Lung (tissue), 12 donors: Measurements from ENCODE around the gene NPAT. TPM values are rescaled to one million over a fixed set of nuclear protein-coding genes. Genes with fewer than 3 reads are reported as not detected.
"Not testable (repeated sequence)": the region's sequence is repeated elsewhere in the genome, so short reads cannot be mapped to it uniquely, and the experiment has no call there.

ENCODE experiments used
- ATAC-seq: fragments of 200-7000 bp; cut with Tn5 transposase; one replicate; pipeline ENCODE4 v1.9.1; 2020; ENCODE audit warnings: moderate number of reproducible peaks; ENCODE audit not compliant: insufficient read depth, low FRiP score
- DNase-seq, 3 donors: peaks; one replicate each; pipeline ENCODE4 v3.0.0-alpha.2; 2013 to 2017
- H3K27ac ChIP-seq, 2 donors: one replicate each; pipeline ENCODE4 v1.5.1; 2013; ENCODE audit warnings: mild to moderate bottlenecking in 2 of 2, moderate library complexity in 2 of 2, control low read depth in 1 of 2, inconsistent platforms in 1 of 2, low read depth in 1 of 2, low read length in 1 of 2
- H3K27me3 ChIP-seq, 3 donors: one replicate each; pipeline ENCODE4 v1.5.1; 2013; ENCODE audit warnings: low read length in 2 of 3; ENCODE audit not compliant: control insufficient read depth in 3 of 3, insufficient read depth in 3 of 3
- H3K36me3 ChIP-seq, 4 donors: one replicate each; pipeline ENCODE4 v1.5.1; 2013; ENCODE audit warnings: low read length in 4 of 4, mild to moderate bottlenecking in 1 of 4, moderate library complexity in 1 of 4; ENCODE audit not compliant: control insufficient read depth in 4 of 4, insufficient read depth in 4 of 4
- H3K4me1 ChIP-seq, 5 donors: one replicate each; pipeline ENCODE4 v1.5.1; 2013; ENCODE audit warnings: low read length in 5 of 5, mild to moderate bottlenecking in 2 of 5, moderate library complexity in 1 of 5; ENCODE audit not compliant: control insufficient read depth in 5 of 5, insufficient read depth in 5 of 5
- H3K4me3 ChIP-seq: one replicate; pipeline ENCODE4 v1.5.1; 2013; ENCODE audit warnings: mild to moderate bottlenecking, control low read depth, moderate library complexity
- H3K9ac ChIP-seq, 2 donors: one replicate each; pipeline ENCODE4 v1.5.1; 2013; ENCODE audit warnings: low read length in 2 of 2, control low read depth in 1 of 2; ENCODE audit not compliant: insufficient read depth in 1 of 2
- H3K9me3 ChIP-seq, 4 donors: one replicate each; pipeline ENCODE4 v1.5.1; 2013; ENCODE audit warnings: low read length in 3 of 4, mild to moderate bottlenecking in 1 of 4, moderate library complexity in 1 of 4; ENCODE audit not compliant: control insufficient read depth in 4 of 4, insufficient read depth in 3 of 4
- WGBS, 2 donors: extraction: QIAGEN DNeasy Blood & Tissue Kit; methylation state at CpG; one replicate each; pipeline ENCODE4 v1.1.7; 2013; 5-methylcytosine and 5-hydroxymethylcytosine counted together
- polyA plus RNA-seq, 2 donors: library from polyadenylated mRNA; stranded (reverse); fragments of 200-250 nt; gene quantifications; one replicate each; pipeline ENCODE4 v1.2.1, GENCODE V29; 2013
- total RNA-seq, 2 donors: library from RNA; depleted of rRNA in 1 of 2; stranded (reverse); fragments of >200 nt in 1 of 2; gene quantifications; one replicate each; pipeline ENCODE4 v1.2.1, GENCODE V29; 2014 to 2021
- TF ChIP-seq, protein P1 (sequence below): IDR thresholded peaks from 2 replicates; pipeline ENCODE4 v1.5.1; 2012; ENCODE audit warnings: mild to moderate bottlenecking; ENCODE audit errors: control extremely low read depth, extremely low read depth
- donor health status: control.
- donor health status: control.
- donor health status: Bipolar disorder and iron deficiency.
- donor health status: healthy.
- donor health status: DM: yes; HTN: yes; CAD: no.

Gene NPAT
- total and polyA plus RNA-seq, 4 donors, result 2.4 to 26.2 (median 7.5) TPM

DNA sequence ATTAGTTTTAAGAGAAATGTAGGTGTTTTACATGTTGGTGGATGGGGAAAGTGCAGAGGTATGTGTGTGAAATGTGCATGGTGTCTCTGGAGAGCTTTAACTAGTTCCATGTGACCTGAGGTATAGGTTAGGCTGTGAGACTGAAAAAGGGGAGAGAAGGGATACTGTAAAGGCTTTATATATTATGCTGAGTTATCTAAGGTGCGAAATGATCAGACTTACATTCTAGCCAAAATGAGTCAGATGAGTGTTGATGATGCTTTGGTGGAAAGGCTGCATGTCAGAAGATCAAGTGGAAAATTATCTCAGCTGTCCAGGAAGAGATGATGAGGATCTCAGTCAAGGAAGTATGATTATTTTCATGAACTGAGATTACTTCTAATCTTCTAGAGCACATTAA, 85.2 kb downstream of the NPAT start:
- Histone ChIP-seq H3K27ac (no peak overlapping the region), H3K4me3 (no peak overlapping the region), H3K36me3 (peaks cover 8 to 20% (median 14%) of the 10 kb centered on the region in 4 donors), H3K27me3 (no peaks in the 10 kb centered on the region), H3K9me3 (no peaks in the 10 kb centered on the region), H3K9ac (no peak overlapping the region), H3K4me1 (peaks cover 0 to 3% (median 0%) of the 10 kb centered on the region in 5 donors)
- no peak for ATAC-seq
- no peak for DNase-seq
- TF ChIP-seq, protein P1, sequence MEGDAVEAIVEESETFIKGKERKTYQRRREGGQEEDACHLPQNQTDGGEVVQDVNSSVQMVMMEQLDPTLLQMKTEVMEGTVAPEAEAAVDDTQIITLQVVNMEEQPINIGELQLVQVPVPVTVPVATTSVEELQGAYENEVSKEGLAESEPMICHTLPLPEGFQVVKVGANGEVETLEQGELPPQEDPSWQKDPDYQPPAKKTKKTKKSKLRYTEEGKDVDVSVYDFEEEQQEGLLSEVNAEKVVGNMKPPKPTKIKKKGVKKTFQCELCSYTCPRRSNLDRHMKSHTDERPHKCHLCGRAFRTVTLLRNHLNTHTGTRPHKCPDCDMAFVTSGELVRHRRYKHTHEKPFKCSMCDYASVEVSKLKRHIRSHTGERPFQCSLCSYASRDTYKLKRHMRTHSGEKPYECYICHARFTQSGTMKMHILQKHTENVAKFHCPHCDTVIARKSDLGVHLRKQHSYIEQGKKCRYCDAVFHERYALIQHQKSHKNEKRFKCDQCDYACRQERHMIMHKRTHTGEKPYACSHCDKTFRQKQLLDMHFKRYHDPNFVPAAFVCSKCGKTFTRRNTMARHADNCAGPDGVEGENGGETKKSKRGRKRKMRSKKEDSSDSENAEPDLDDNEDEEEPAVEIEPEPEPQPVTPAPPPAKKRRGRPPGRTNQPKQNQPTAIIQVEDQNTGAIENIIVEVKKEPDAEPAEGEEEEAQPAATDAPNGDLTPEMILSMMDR, result no peak
- 91 to 100% methylated on average over 1 of the region's 1 CpG for WGBS, 2 donors

DNA sequence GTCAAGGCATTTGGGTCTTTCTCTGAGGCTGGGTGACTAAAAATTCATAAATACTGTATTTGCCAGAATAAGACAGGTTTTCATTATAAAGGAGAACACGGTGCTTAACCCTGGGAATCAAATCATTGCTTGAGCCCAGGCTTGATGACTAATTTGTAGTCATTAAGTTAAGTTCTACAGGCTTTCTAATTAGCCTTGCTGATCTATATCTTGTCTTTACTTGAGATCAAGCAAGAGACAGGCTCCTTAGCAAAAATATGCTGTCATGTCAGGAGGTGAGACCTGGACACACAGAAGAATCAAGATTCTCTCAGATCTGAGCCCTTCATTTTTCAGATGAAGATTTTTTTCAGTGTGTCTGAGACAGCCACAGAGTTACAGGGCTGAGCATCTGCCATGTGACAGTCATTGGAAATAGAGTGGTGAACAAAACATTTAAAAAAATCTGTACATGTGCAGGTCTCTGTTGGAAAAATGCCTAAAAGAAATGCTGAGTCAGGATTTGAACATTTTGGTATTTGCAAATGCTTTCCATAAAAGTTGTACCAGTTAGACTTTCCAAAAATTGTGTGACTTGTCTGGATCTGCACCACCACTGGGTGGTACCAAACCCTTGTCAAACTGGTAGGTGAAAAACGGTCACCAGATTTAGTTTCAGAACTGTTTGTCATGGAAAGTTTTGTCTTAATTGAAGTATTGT, 86.4 kb downstream of the NPAT start:
- Histone ChIP-seq H3K9ac (no peak overlapping the region), H3K9me3 (no peaks in the 10 kb centered on the region), H3K27me3 (no peaks in the 10 kb centered on the region), H3K36me3 (peaks cover 6 to 20% (median 15%) of the 10 kb centered on the region in 4 donors), H3K27ac (no peak overlapping the region), H3K4me3 (no peak overlapping the region), H3K4me1 (peaks cover 0 to 6% (median 0%) of the 10 kb centered on the region in 5 donors)
- ATAC-seq (no peak), DNase-seq (no peak)
- TF ChIP-seq, protein P1, result no peak
- 73 to 88% methylated on average over 2 of the region's 2 CpGs for WGBS, 2 donors

DNA sequence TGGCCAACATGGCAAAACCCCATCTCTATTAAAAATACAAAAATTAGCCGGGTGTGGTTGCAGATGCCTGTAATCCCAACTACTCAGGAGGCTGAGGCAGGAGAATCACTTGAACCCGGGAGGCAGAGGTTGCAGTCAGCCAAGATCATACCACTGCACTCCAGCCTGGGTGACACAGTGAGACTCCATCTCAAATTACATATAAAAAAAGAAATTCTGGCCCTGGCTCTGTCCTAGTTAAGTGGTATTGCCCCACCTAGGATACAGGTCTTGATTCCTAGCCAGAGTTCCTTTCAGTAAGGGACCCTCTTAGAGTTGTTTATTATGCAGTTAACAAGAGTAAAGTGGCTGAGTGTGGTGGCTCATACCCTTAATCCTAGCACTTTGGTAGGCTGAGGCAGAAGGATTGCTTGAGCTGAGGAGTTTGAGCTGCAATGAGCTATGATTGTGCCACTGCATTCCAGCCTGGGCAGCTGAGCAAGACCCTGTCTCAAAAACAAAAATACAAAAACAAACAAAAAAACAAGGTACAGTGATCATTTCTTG, 89.4 kb downstream of the NPAT start:
- not testable (repeated sequence) for H3K4me3 ChIP-seq, ATAC-seq, DNase-seq, H3K4me1 ChIP-seq, H3K9ac ChIP-seq, H3K9me3 ChIP-seq, H3K27me3 ChIP-seq, H3K27ac ChIP-seq
- WGBS, 2 donors, result 88 to 97% methylated on average over 2 of the region's 2 CpGs
- H3K36me3 ChIP-seq, result peaks cover 4 to 10% (median 6%) of the 10 kb centered on the region in 4 donors

DNA sequence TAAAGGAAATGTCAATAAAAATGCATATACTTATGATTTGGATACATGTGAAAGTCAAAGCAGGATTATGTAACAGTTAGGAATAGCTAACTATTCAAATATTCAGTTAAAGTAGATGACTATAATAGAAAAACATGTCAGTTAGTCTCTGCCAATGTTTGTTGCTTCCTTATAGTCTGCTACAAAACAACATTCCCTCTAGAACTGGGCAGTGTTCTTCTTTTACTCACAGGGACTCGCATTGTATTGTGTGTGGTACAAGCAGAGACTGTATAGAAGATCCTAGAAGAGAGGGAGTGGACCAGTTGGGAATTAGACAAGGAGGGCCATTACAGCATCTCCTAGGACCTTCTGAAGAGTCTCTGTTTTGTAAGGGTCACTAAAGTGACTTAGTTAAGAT, 90.4 kb downstream of the NPAT start:
- TF ChIP-seq, protein P1, result no peak
- no peak overlapping the region for H3K27ac ChIP-seq
- no peak overlapping the region for H3K4me3 ChIP-seq
- H3K36me3 ChIP-seq, result peaks cover 0 to 10% (median 7%) of the 10 kb centered on the region in 4 donors
- no peak overlapping the region for H3K9ac ChIP-seq
- DNase-seq (no peak), ATAC-seq (no peak)
- H3K4me1 ChIP-seq, result peaks cover 0 to 8% (median 0%) of the 10 kb centered on the region in 5 donors
- 89 to 96% methylated on average over 1 of the region's 1 CpG for WGBS, 2 donors
- no peaks in the 10 kb centered on the region for H3K27me3 ChIP-seq
- no peaks in the 10 kb centered on the region for H3K9me3 ChIP-seq
